OCI-LY7 (cell line): ENCODE results near the gene CDH12.

Source experiments
- EZH2phosphoT487 ChIP-seq: fragments of 200-600 bp; sonication (generic); IDR thresholded peaks from 2 replicates; pipeline ENCODE4 v1.6.1; 2018; ENCODE audit warnings: low read depth, borderline replicate concordance, mild to moderate bottlenecking, mixed run types, antibody characterized with exemption, low read length, moderate library complexity, mixed read lengths
- TF ChIP-seq, protein P1 (sequence below): fragments of 200-600 bp; sonication (generic); conservative IDR thresholded peaks from 2 replicates; pipeline ENCODE4 v1.5.1; 2014; ENCODE audit warnings: mild to moderate bottlenecking, antibody characterized with exemption, low read length, moderate library complexity, mixed read lengths

DNA sequence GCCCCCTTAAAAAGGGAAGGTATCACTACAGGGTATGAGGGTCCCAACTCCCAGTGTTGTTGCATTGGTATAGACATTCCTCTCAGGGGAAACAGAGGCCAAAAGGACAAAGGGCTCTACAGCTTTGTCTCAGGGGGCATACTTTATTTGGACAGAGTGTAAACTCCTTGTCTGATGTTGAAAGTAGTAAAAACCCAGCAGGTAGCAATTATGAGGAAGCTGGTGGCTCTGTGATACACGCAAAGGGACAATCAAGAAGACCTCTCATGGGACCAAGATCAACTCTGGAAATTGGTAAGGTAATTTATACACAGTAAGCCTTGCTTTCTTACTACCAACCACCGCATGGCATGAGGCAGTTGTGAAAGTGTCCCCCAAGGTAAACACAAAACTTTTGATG is 764.6 kb downstream of the CDH12 start:
- TF ChIP-seq, protein P1, sequence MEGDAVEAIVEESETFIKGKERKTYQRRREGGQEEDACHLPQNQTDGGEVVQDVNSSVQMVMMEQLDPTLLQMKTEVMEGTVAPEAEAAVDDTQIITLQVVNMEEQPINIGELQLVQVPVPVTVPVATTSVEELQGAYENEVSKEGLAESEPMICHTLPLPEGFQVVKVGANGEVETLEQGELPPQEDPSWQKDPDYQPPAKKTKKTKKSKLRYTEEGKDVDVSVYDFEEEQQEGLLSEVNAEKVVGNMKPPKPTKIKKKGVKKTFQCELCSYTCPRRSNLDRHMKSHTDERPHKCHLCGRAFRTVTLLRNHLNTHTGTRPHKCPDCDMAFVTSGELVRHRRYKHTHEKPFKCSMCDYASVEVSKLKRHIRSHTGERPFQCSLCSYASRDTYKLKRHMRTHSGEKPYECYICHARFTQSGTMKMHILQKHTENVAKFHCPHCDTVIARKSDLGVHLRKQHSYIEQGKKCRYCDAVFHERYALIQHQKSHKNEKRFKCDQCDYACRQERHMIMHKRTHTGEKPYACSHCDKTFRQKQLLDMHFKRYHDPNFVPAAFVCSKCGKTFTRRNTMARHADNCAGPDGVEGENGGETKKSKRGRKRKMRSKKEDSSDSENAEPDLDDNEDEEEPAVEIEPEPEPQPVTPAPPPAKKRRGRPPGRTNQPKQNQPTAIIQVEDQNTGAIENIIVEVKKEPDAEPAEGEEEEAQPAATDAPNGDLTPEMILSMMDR = no peak
- no peak for TF ChIP-seq EZH2phosphoT487
